ACC112 (cell line): Measurements from ENCODE around the gene MYOM1.

ENCODE experiments used
- H2AFZ ChIP-seq: fragments of 200-600 bp; sonication (generic); one replicate; pipeline ENCODE4 v1.6.0; 2017; ENCODE audit warnings: antibody characterized with exemption, low read length; ENCODE audit not compliant: unreplicated experiment
- H3K27ac ChIP-seq: fragments of 200-600 bp; sonication (generic); 2 replicates; pipeline ENCODE4 v1.5.1; 2014; ENCODE audit warnings: low read depth, mild to moderate bottlenecking, antibody characterized with exemption, low read length, moderate library complexity
- H3K27me3 ChIP-seq: fragments of 200-600 bp; sonication (generic); 2 replicates; pipeline ENCODE4 v1.6.1; 2014; ENCODE audit warnings: mild to moderate bottlenecking, antibody characterized with exemption, low read length, moderate library complexity, mixed read lengths; ENCODE audit not compliant: insufficient read depth
- H3K36me3 ChIP-seq: fragments of 200-600 bp; sonication (generic); 2 replicates; pipeline ENCODE4 v1.6.1; 2016; ENCODE audit warnings: mild to moderate bottlenecking, antibody characterized with exemption, low read length, moderate library complexity, mixed read lengths; ENCODE audit not compliant: insufficient read depth
- H3K4me1 ChIP-seq: fragments of 200-600 bp; sonication (generic); one replicate; pipeline ENCODE4 v1.6.1; 2016; ENCODE audit warnings: low read length, mixed read lengths; ENCODE audit not compliant: insufficient read depth, unreplicated experiment, control insufficient read depth
- H3K4me3 ChIP-seq: fragments of 200-600 bp; sonication (generic); 2 replicates; pipeline ENCODE4 v1.5.1; 2014; ENCODE audit warnings: mild to moderate bottlenecking, low read depth, low read length
- H3K79me2 ChIP-seq: fragments of 200-600 bp; sonication (generic); one replicate; pipeline ENCODE4 v1.6.0; 2016; ENCODE audit warnings: low read length; ENCODE audit not compliant: control insufficient read depth, unreplicated experiment, insufficient read depth

MYOM1 gene

DNA sequence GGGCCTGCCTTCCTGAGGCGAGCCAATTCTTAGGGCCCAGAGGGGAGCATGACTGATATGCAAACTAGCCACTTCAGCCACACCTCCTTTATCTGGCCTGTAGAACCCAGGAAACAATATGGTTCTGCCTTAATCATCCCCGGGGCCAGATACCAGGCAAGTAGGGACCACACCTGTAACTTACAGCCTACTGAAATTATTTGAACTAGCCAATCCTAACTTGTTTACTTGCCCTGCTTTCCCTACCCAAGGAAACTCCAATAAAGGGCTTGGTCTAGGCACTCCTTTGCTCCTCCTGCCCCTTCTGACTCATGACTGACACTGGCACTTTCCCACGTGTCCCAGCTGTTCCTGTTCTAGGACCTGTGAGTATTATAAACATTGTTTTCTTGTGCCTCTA, 57.6 kb downstream of the MYOM1 start:
- Histone ChIP-seq H3K27me3 (no peaks in the 10 kb centered on the region), H2AFZ (no peak overlapping the region), H3K79me2 (no peaks in the 10 kb centered on the region), H3K4me1 (peaks cover 1% of the 10 kb centered on the region), H3K36me3 (no peaks in the 10 kb centered on the region), H3K27ac (no peak overlapping the region), H3K4me3 (no peak overlapping the region)

DNA sequence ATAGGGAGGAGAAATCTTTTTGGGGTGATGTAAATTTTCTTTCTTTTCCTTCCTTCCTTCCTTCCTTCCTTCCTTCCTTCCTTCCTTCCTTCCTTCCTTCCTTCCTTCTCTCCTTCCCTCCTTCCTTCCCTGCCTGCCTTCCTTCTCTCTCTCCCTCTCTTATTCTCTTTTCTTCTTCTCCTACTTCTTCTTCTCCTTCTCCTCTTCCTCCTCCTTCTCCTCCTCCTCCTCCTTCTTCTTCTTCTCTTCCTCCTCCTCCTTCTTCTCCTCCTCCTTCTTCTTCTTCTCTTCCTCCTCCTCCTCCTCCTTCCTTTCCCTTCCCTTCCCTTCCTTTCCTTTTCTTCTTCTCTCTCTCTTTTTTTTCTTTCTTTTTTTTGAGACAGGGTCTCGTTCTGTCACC, 59.9 kb downstream of the MYOM1 start:
- Histone ChIP-seq H3K4me3 (no peak overlapping the region), H3K36me3 (no peaks in the 10 kb centered on the region), H3K4me1 (peaks cover 22% of the 10 kb centered on the region), H2AFZ (no peak overlapping the region), H3K79me2 (no peaks in the 10 kb centered on the region), H3K27me3 (no peaks in the 10 kb centered on the region), H3K27ac (no peak overlapping the region)

DNA sequence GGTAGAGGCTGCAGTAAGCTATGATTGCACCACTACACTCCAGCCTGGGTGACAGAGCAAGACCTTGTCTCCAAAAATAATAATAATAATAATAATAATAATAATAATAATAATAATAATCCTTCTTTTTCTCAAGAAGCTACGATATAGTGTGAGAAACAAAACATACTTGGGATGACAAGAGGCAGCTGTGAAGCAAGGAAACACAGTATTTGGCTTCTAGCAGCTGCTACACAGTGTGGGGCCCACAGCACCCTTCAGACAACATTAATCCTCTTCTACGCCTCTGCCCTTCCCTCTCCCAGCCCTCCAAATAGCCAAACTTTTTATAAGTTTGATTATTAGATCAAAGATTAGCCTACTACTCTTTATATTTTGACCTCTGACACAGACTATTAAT, 62.2 kb downstream of the MYOM1 start:
- Histone ChIP-seq H3K27me3 (no peaks in the 10 kb centered on the region), H3K27ac (no peak overlapping the region), H3K79me2 (no peaks in the 10 kb centered on the region), H2AFZ (no peak overlapping the region), H3K4me3 (no peak overlapping the region), H3K36me3 (no peaks in the 10 kb centered on the region), H3K4me1 (peaks cover 43% of the 10 kb centered on the region)

DNA sequence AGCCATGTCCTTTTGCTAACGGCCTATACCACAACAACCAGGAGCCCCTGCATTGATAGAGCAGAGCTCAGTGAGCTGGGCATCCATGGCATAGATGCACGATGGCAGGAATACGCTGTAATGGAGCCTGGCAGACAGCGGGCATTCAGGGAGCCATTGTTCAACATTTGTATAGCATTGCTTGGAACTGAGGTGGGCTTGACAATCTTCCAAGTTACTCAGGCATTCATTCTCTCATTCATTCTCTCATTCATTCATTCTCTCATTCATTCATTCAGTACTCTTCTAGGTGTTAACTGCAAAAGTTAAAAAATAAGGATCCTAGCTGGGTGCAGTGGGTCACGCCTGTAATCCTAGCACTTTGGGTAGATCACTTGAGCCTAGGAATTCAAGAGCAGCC, 62.7 kb downstream of the MYOM1 start:
- Histone ChIP-seq H3K27me3 (no peaks in the 10 kb centered on the region), H3K27ac (peak overlapping the region; percentile 99), H3K79me2 (no peaks in the 10 kb centered on the region), H3K4me3 (no peak overlapping the region), H2AFZ (no peak overlapping the region), H3K4me1 (peaks cover 49% of the 10 kb centered on the region), H3K36me3 (no peaks in the 10 kb centered on the region)

DNA sequence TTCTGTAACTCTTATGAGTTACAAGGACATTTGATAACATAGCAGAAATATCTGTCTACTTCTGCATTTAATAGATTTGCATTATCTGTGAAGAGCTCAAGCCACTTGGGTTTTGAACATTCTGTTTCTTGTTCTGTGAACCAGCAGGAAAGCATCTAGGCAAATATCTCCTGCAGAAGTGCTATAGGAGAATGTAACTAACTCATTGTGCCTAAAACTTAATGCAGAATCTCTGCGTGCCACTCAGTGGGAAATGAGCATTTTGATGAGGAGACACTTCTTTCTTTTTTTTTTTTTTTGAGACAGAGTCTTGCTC, 63.5 kb downstream of the MYOM1 start:
- peak overlapping the region; percentile 99 for H3K27ac ChIP-seq
- no peaks in the 10 kb centered on the region for H3K36me3 ChIP-seq
- H3K4me3 ChIP-seq, result peak overlapping the region; percentile 61
- H2AFZ ChIP-seq, result peak overlapping the region; percentile 70
- no peaks in the 10 kb centered on the region for H3K79me2 ChIP-seq
- H3K27me3 ChIP-seq, result no peaks in the 10 kb centered on the region
- H3K4me1 ChIP-seq, result peaks cover 51% of the 10 kb centered on the region

DNA sequence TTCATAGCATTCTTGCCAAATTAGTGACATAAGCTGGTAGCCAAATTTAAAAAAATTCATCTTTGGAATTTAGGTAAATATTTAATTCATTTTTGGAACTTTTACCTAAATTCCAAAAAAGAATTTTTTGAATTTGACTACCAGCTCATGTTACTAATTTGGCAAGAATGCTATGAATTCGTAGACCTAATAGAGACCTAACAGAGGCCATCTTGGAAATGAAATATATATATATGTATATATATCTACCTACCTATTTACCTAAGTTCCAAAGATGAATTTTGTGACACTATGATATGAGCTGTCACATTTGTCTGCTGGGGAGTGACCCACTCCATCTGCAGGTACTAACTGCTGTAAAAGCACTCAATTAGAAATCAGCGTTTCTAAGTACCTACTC, 65.6 kb downstream of the MYOM1 start:
- Histone ChIP-seq H3K27me3 (no peaks in the 10 kb centered on the region), H2AFZ (no peak overlapping the region), H3K4me3 (no peak overlapping the region), H3K27ac (peak overlapping the region; percentile 99), H3K36me3 (no peaks in the 10 kb centered on the region), H3K4me1 (peaks cover 57% of the 10 kb centered on the region), H3K79me2 (no peaks in the 10 kb centered on the region)

DNA sequence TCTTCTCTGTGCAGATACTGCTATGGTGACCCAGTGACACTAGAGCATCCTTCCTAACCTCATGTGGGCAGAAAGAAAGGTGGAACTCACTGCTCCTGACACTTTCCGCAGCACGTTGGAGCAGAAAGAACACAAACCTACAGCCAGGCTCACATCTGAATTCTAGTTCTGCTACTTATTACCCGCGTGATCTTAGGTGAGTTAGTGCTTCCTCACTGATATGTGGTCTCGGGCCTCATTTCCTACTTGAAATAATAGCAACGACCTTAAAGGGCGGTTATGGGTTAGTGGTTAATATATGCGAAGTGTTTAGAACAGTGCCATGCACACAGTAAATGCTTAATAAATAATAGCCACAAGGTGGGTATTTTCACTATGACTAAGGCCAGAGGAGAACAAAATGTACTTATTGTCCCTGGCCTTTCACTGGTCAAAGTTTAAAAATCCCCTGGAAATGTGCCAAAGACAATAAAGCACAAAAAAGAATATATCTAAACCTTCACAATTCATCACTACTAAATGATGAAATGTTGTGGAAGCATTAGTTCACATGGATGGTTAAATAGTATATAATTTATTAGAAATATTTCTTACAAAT, 66.6 kb downstream of the MYOM1 start:
- Histone ChIP-seq H2AFZ (no peak overlapping the region), H3K27ac (peak overlapping the region; percentile 99), H3K79me2 (no peaks in the 10 kb centered on the region), H3K27me3 (no peaks in the 10 kb centered on the region), H3K36me3 (no peaks in the 10 kb centered on the region), H3K4me1 (peaks cover 62% of the 10 kb centered on the region), H3K4me3 (peak overlapping the region; percentile 2; the same call in 1 of the 2 replicates)

DNA sequence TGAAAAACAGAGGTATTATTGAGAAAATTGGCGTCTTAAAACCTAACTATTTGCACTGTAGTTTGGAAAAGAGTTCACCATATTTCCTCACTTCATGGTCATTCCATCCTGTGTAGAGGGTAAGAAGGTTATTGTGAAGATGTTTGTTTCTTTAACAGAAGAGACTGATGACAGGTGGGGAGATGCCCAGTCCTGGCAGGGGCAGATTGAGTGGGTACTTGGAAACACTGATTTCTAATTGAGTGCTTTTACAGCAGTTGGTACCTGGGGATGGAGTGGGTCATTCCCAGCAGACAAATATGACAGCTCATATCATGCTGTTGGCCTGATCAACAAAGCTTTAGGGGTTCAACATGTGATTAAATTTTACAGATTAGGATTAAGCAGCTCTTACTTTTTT, 67.5 kb downstream of the MYOM1 start:
- Histone ChIP-seq H3K36me3 (no peaks in the 10 kb centered on the region), H3K4me1 (peaks cover 62% of the 10 kb centered on the region), H2AFZ (no peak overlapping the region), H3K27ac (peak overlapping the region; percentile 99), H3K27me3 (no peaks in the 10 kb centered on the region), H3K79me2 (no peaks in the 10 kb centered on the region), H3K4me3 (no peak overlapping the region)

DNA sequence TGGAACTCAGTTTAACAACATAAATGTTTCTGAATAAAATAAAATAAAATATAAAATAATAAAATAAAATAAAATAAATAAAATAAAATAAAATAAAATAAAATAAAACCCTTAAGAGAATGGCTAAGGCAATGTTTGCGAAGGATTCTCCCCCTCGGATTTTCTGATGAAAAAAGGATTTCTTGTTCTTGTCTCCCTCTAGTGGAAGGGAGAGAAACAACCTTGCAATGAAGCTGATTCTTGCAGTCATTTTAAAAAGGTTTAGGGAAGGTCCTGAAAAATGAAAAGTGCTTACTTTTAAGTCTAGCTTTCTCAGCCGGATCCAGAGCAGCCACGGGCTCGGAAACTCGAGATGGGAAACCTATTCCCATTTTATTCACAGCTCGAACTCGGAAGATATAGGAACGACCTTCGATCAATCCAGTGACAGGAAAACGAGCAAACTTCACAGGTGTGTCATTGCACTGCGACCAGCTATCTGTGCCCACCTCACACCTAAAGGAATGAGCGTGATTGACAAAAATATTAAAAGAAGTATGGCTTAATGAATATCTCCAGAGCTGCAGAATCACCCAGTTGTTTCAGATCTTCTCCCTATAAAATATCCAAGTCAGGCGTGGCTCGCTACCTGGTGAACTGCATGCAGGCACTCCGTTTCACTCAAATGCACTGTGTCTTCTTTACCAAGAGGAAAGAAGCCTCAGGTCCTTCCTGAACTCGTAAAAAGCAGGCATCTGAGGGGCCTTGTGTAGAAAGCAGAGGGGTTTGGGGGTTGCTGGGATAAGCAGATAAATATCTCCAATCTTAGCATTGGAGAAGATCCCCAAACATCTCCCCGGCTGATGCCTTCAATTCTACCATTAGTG, 68.1 kb downstream of the MYOM1 start:
- H3K4me1 ChIP-seq, result peaks cover 56% of the 10 kb centered on the region
- no peaks in the 10 kb centered on the region for H3K27me3 ChIP-seq
- no peak overlapping the region for H3K4me3 ChIP-seq
- H3K36me3 ChIP-seq, result no peaks in the 10 kb centered on the region
- H3K27ac ChIP-seq, result peak overlapping the region; percentile 99; the same call in 1 of the 2 replicates
- H3K79me2 ChIP-seq, result no peaks in the 10 kb centered on the region
- H2AFZ ChIP-seq, result no peak overlapping the region

DNA sequence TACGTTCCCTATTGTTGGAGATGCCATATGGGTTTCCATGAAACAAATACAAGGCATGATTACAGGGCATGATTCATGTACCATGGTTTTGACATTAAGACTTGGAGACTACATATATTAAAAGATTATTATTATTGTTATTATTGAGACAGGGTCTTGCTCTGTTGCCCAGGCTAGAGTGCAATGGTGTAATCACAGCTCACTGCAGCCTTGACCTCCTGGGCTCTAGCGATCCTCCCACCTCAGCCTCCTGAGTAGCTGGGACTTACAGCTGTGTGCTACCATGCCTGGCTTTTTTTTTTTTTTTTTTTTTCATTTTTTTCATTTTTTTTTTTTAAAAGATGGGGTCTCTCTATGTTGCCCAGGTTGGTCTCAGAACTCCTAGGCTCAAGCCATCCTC, 69.1 kb downstream of the MYOM1 start:
- Histone ChIP-seq H3K36me3 (no peaks in the 10 kb centered on the region), H3K79me2 (no peaks in the 10 kb centered on the region), H3K27me3 (no peaks in the 10 kb centered on the region), H3K4me1 (peaks cover 47% of the 10 kb centered on the region), H3K27ac (no peak overlapping the region), H3K4me3 (no peak overlapping the region), H2AFZ (no peak overlapping the region)

DNA sequence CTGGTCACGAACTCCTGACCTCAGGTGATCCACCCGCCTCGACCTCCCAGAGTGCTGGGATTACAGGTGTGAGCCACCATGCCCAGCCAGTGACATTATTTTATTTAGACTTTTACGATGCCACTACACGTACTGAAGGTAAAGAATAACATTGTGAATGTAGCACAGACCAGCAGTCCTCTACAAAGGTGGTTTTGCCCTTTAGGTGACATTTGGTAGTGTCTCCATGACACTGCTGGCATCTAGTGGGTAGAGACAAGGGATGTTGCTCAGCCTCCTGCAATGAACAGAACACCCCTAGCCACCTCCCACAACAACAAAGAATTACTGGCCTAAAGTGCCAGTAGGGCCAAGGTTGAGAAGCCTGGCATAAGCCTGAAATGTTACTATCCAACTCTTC, 69.5 kb downstream of the MYOM1 start:
- peaks cover 45% of the 10 kb centered on the region for H3K4me1 ChIP-seq
- H3K4me3 ChIP-seq, result no peak overlapping the region
- H3K27ac ChIP-seq, result no peak overlapping the region
- no peak overlapping the region for H2AFZ ChIP-seq
- no peaks in the 10 kb centered on the region for H3K36me3 ChIP-seq
- no peaks in the 10 kb centered on the region for H3K79me2 ChIP-seq
- no peaks in the 10 kb centered on the region for H3K27me3 ChIP-seq
